Uterus (tissue), 4 donors: ENCODE results near the gene CACUL1. TPM values are rescaled to one million over a fixed set of nuclear protein-coding genes. Genes with fewer than 3 reads are reported as not detected.
A peak's percentile ranks its signal among the peaks of the same experiment; 100 is the strongest.

ENCODE experiments used
- DNase-seq, 2 donors: peaks; one replicate each; pipeline ENCODE4 v3.0.0-alpha.2; 2019 to 2020
- H3K27ac ChIP-seq, 2 donors: fragments of 200-600 bp; sonication (generic); 1 replicate in 1 of 2; 2 replicates in 1 of 2; pipeline ENCODE4 v1.5.1; 2016 to 2018
- H3K27me3 ChIP-seq, 2 donors: fragments of 200-600 bp; sonication (generic); one replicate each; pipeline ENCODE4 v1.5.1; 2018 to 2019; ENCODE audit warnings: control low read depth in 1 of 2
- H3K36me3 ChIP-seq, 2 donors: fragments of 200-600 bp; sonication (generic); one replicate each; pipeline ENCODE4 v1.5.1; 2019; ENCODE audit warnings: control low read depth in 1 of 2
- H3K4me1 ChIP-seq, 2 donors: fragments of 200-600 bp; sonication (generic); one replicate each; pipeline ENCODE4 v1.5.1; 2018 to 2019; ENCODE audit warnings: control low read depth in 1 of 2
- H3K4me3 ChIP-seq, 2 donors: fragments of 200-600 bp; sonication (generic); 1 replicate in 1 of 2; 2 replicates in 1 of 2; pipeline ENCODE4 v1.5.1; 2018 to 2019; ENCODE audit warnings: mild to moderate bottlenecking in 1 of 2
- H3K9me3 ChIP-seq, 2 donors: fragments of 200-600 bp; sonication (generic); one replicate each; pipeline ENCODE4 v1.5.1; 2019; ENCODE audit warnings: control low read depth in 1 of 2
- CTCF ChIP-seq, 4 experiments: fragments of 200-600 bp in 2 of 4; fragments of 450-650 bp in 2 of 4; sonication (generic) in 2 of 4; IDR thresholded peaks; one replicate each; pipeline ENCODE4 v1.5.1; 2016 to 2019; ENCODE audit warnings: antibody characterized with exemption in 4 of 4, mild to moderate bottlenecking in 2 of 4, moderate library complexity in 1 of 4
- POLR2A ChIP-seq, 2 donors: fragments of 450-650 bp; IDR thresholded peaks; one replicate each; pipeline ENCODE4 v1.6.1; 2016; ENCODE audit warnings: antibody characterized with exemption in 2 of 2, mild to moderate bottlenecking in 1 of 2, moderate library complexity in 1 of 2
- intact Hi-C: fragments of 100-400 bp; cut with DNase I; formaldehyde crosslinking; loops from one replicate; pipeline ENCODE4 v1.15.1; 2023; ENCODE audit warnings: low total_unique reads
- total RNA-seq, 4 donors: library from RNA; depleted of rRNA in 3 of 4; stranded (reverse); fragments of >200 nt in 3 of 4; gene quantifications; one replicate each; pipeline versions ENCODE4 v1.1.0 to v1.2.4, GENCODE V29; 2014 to 2023
- donor health status: DM: yes; HTN: yes; CAD: no.

CACUL1 gene
- total RNA-seq: 10 to 100 TPM; 24.8 to 61.0 (median 29.6) TPM

- intact Hi-C loops: no loop called here
- peak within 1 kb of the TSS; percentile 82 to 93 for H3K27ac ChIP-seq
Measured at GRCh38 chr10:118754556-118755423, at the start of gene CACUL1. Gene CACUL1 (minus strand): TSS chr10:118754970. CDS start chr10:118754762, 208 bp downstream.

GRCh38 chr10:118804262-118804773 lies 49.5 kb upstream of the CACUL1 start:
- no peaks in the 10 kb centered on the region for H3K4me1 ChIP-seq
- DNase-seq: no peak
- TF ChIP-seq POLR2A (IDR thresholded peaks at IDR 0.05): no peak
- TF ChIP-seq CTCF (IDR thresholded peaks at IDR 0.05): no peak
- H3K9me3 ChIP-seq: no peaks in the 10 kb centered on the region
- no peak overlapping the region for H3K27ac ChIP-seq
- H3K27me3 ChIP-seq: no peaks in the 10 kb centered on the region
- intact Hi-C loops: loop anchor here (10.0 kb wide), 1 partner anchor 240 kb away; no protein-coding TSS in a partner anchor
- no peaks in the 10 kb centered on the region for H3K36me3 ChIP-seq
- no peak overlapping the region for H3K4me3 ChIP-seq

More at GRCh38 chr10:118754556-118755423, at the start of gene CACUL1:
- Histone ChIP-seq H3K36me3 (no peaks in the 10 kb centered on the region), H3K27me3 (no peaks in the 10 kb centered on the region), H3K4me3 (peak within 1 kb of the TSS; percentile 82 to 97), H3K9me3 (no peaks in the 10 kb centered on the region), H3K4me1 (no peaks in the 10 kb centered on the region)
- DNase-seq: peak; percentile 100
- TF ChIP-seq POLR2A (IDR thresholded peaks at IDR 0.05) (peak; percentile 76 to 85), CTCF (IDR thresholded peaks at IDR 0.05) (no peak)

- no peak overlapping the region for H3K4me3 ChIP-seq
- H3K4me1 ChIP-seq: peaks cover 0 to 4% of the 10 kb centered on the region in 2 donors
- intact Hi-C loops: loop anchor here (10.0 kb wide), 1 partner anchor 237 kb away; no protein-coding TSS in a partner anchor
- no peaks in the 10 kb centered on the region for H3K9me3 ChIP-seq
- H3K36me3 ChIP-seq: no peaks in the 10 kb centered on the region
- H3K27me3 ChIP-seq: no peaks in the 10 kb centered on the region
- TF ChIP-seq CTCF (IDR thresholded peaks at IDR 0.05): no peak
- TF ChIP-seq POLR2A (IDR thresholded peaks at IDR 0.05): no peak
- no peak overlapping the region for H3K27ac ChIP-seq
- no peak for DNase-seq
Measured at GRCh38 chr10:118802126-118802793, 47.5 kb upstream of the CACUL1 start.

GRCh38 chr10:118800920-118801319 lies 46.1 kb upstream of the CACUL1 start:
- Histone ChIP-seq H3K27me3 (no peaks in the 10 kb centered on the region), H3K36me3 (no peaks in the 10 kb centered on the region), H3K4me3 (no peak overlapping the region), H3K4me1 (peaks cover 0 to 4% of the 10 kb centered on the region in 2 donors), H3K9me3 (no peaks in the 10 kb centered on the region), H3K27ac (no peak overlapping the region)
- DNase-seq: peak in 1 of 2 donors; percentile 28
- intact Hi-C loops: loop anchor here (10.0 kb wide), 1 partner anchor 236 kb away; no protein-coding TSS in a partner anchor
- TF ChIP-seq CTCF (IDR thresholded peaks at IDR 0.05) (peak; percentile 20 to 45 (median 43)), POLR2A (IDR thresholded peaks at IDR 0.05) (no peak)
